ENCODE results near the gene PFDN4.
"Not testable (repeated sequence)": the region's sequence is repeated elsewhere in the genome, so short reads cannot be mapped to it uniquely, and the experiment has no call there.

Gene PFDN4

DNA sequence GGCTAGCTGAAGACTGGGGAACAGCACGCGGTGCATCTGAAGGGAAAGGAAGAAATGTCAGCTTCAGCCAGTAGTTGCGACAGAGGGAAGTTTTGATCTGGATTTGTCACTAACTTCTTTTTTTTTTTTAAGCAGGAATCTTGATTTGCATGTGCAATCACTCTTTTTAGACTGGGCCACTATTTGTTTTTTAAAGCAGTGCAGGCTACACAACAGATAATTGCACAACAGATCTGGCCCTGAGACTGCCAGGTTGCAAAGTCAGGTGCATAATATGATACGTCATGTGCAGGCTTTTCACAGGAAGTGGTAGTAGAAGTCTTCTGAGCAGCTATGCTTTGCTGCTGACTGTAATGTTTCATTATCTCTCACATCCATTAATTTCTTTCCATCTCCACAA, 13.5 kb downstream of the PFDN4 start:
- H3K27ac ChIP-seq (ENCODE audit: low read length): no peak overlapping the region
- no peak overlapping the region for H3K4me3 ChIP-seq (ENCODE audit: low read length)
- H3K9me3 ChIP-seq (ENCODE audit: insufficient read depth, low read depth, low read length): no peaks in the 10 kb centered on the region
- peaks cover 20% of the 10 kb centered on the region for H3K36me3 ChIP-seq (ENCODE audit: insufficient read depth, low read depth, low read length)
- H3K27me3 ChIP-seq (ENCODE audit: insufficient read depth, low read length): no peaks in the 10 kb centered on the region
- H3K4me1 ChIP-seq (ENCODE audit: insufficient read depth, low read length): peaks cover 22% of the 10 kb centered on the region
- H3K9ac ChIP-seq (ENCODE audit: low read depth, low read length): no peak overlapping the region

DNA sequence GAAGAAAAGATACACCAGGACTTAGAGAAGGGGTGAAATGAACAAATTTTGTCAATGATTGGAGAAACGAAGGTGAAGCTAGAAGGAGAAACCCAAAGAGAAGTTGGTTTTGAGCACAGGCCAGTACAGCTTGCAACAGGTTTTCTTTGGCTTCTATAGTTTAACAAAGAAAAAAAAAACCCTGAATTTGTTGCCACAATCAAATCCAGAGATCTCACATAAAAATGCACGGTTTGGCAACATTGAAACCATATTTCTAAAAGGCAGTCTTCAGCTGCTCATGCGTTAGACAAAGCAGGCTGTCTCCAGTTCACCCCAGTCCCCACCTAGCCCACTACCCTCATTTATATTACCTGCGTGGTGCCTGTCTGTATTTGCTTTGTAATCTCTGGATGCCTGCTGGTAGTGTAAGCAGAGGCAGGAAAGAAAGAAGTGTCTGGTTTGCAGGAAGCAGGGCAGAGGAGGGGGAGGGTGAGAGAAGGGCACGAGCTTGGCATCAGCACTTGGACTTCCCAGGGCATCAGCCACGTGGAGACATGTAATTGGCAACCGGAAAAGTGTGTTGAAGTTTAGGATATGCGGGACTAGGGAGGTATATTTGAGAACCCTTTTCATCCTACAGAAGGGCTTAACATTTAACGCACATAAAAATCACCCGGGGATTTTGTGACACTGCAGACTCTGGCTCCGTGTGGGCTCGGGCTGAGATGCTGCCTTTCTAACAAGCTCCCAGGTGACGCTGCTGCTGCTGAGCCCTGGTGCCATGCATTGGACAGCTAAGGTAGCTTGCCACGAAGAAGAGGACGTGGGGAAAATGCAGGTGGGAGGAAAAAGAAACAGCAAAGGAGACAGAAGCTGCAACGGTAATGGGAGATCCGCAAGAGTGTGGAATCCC, 14.4 kb downstream of the PFDN4 start:
- H3K36me3 ChIP-seq (ENCODE audit: insufficient read depth, low read depth, low read length): peaks cover 14% of the 10 kb centered on the region
- H3K27ac ChIP-seq (ENCODE audit: low read length): no peak overlapping the region
- no peaks in the 10 kb centered on the region for H3K27me3 ChIP-seq (ENCODE audit: insufficient read depth, low read length)
- no peaks in the 10 kb centered on the region for H3K9me3 ChIP-seq (ENCODE audit: insufficient read depth, low read depth, low read length)
- no peak overlapping the region; the same call in 1 of the 2 replicates for H3K4me3 ChIP-seq (ENCODE audit: low read length)
- H3K9ac ChIP-seq (ENCODE audit: low read depth, low read length): no peak overlapping the region
- H3K4me1 ChIP-seq (ENCODE audit: insufficient read depth, low read length): peaks cover 22% of the 10 kb centered on the region

DNA sequence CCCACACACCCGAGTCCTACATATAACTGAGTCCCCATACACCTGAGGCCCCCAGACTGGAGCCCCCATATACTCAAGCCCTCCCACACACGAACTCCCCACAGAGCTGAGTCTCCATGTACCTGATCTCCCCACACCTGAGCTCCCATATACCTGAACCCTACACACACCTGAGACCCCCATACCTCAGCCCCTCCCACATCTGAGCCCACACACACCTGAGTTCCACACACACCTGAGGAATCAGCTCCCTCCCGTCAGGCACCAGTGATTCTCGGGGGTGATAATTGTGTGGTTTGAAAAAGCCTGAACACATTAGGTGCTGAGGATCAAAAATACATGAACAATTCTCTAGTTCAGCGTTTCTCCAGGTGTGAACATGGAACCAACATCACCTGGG, 15.4 kb downstream of the PFDN4 start:
- H3K27me3 ChIP-seq (ENCODE audit: insufficient read depth, low read length): no peaks in the 10 kb centered on the region
- H3K36me3 ChIP-seq (ENCODE audit: insufficient read depth, low read depth, low read length): peaks cover 7% of the 10 kb centered on the region
- peaks cover 22% of the 10 kb centered on the region for H3K4me1 ChIP-seq (ENCODE audit: insufficient read depth, low read length)
- no peak overlapping the region for H3K9ac ChIP-seq (ENCODE audit: low read depth, low read length)
- H3K4me3 ChIP-seq (ENCODE audit: low read length): no peak overlapping the region; the same call in 1 of the 2 replicates
- H3K27ac ChIP-seq (ENCODE audit: low read length): no peak overlapping the region
- no peaks in the 10 kb centered on the region for H3K9me3 ChIP-seq (ENCODE audit: insufficient read depth, low read depth, low read length)

DNA sequence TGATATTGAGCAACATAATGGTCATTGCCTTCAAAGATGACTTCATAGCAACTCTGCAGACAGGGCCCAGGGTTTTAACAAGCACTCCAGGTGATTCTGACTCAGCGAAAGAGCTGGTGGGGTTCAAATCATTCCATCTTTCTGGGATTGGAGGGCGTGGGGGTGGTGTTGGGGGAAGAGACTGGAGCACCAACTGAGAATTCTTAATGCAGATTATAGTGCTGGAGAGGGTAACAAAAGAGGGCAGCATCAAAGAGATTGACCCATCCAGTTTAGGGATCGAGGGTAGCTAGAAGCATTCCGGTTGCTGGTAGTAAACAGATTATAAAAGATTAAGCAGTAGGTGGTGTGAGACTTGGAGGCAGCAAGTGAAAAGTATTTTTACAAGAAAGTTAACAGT, 15.9 kb downstream of the PFDN4 start:
- peaks cover 22% of the 10 kb centered on the region for H3K4me1 ChIP-seq (ENCODE audit: insufficient read depth, low read length)
- no peak overlapping the region for H3K27ac ChIP-seq (ENCODE audit: low read length)
- H3K27me3 ChIP-seq (ENCODE audit: insufficient read depth, low read length): no peaks in the 10 kb centered on the region
- no peak overlapping the region for H3K9ac ChIP-seq (ENCODE audit: low read depth, low read length)
- H3K9me3 ChIP-seq (ENCODE audit: insufficient read depth, low read depth, low read length): no peaks in the 10 kb centered on the region
- peaks cover 2% of the 10 kb centered on the region for H3K36me3 ChIP-seq (ENCODE audit: insufficient read depth, low read depth, low read length)
- no peak overlapping the region; the same call in 1 of the 2 replicates for H3K4me3 ChIP-seq (ENCODE audit: low read length)

DNA sequence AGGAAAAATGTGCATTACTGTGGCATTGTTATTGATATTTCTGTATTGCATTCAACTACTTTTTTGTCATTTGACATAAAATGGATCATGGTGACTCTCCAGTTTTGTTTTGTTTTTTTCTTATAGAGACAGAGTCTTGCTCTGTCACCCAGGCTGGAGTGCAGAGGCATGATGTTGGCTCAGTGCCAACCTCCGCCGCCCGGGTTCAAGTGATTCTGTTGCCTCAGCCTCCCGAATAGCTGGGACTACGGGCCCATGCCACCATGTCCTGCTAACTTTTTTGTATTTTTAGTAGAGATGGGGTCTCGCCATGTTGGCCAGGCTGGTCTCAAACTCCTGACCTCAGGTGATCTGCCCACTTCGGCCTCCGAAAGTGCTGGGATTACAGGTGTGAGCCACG, 16.8 kb downstream of the PFDN4 start:
- H3K27ac ChIP-seq (ENCODE audit: low read length); H3K27me3 ChIP-seq (ENCODE audit: insufficient read depth, low read length): not testable (repeated sequence)
- peaks cover 22% of the 10 kb centered on the region for H3K4me1 ChIP-seq (ENCODE audit: insufficient read depth, low read length)

DNA sequence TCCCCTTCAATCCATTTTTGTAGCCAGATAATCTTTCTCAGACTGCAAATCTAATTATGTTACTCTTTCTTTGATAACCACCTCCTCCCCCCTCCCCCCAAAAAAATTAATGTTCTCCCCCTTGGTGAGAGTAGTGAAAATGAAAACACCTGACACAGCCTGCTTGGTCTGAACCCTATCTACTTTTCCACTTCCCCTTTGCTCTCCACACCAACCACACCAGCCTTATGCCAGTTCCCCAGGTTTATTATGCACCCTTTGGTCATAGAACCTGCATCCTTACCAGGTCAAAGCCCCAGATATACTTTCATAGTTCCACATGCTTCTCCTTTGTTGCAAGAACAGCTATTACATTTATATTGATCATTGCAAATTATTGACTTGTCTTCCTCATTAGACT, 19.4 kb downstream of the PFDN4 start:
- peaks cover 15% of the 10 kb centered on the region for H3K4me1 ChIP-seq (ENCODE audit: insufficient read depth, low read length)
- no peaks in the 10 kb centered on the region for H3K27me3 ChIP-seq (ENCODE audit: insufficient read depth, low read length)
- no peaks in the 10 kb centered on the region for H3K36me3 ChIP-seq (ENCODE audit: insufficient read depth, low read depth, low read length)
- no peak overlapping the region for H3K9ac ChIP-seq (ENCODE audit: low read depth, low read length)
- no peak overlapping the region for H3K4me3 ChIP-seq (ENCODE audit: low read length)
- no peaks in the 10 kb centered on the region for H3K9me3 ChIP-seq (ENCODE audit: insufficient read depth, low read depth, low read length)
- no peak overlapping the region for H3K27ac ChIP-seq (ENCODE audit: low read length)

More for the DNA sequence above, 16.8 kb downstream of the PFDN4 start:
- not testable (repeated sequence) for H3K9ac ChIP-seq (ENCODE audit: low read depth, low read length); H3K4me3 ChIP-seq (ENCODE audit: low read length); H3K36me3 ChIP-seq (ENCODE audit: insufficient read depth, low read depth, low read length); H3K9me3 ChIP-seq (ENCODE audit: insufficient read depth, low read depth, low read length)

DNA sequence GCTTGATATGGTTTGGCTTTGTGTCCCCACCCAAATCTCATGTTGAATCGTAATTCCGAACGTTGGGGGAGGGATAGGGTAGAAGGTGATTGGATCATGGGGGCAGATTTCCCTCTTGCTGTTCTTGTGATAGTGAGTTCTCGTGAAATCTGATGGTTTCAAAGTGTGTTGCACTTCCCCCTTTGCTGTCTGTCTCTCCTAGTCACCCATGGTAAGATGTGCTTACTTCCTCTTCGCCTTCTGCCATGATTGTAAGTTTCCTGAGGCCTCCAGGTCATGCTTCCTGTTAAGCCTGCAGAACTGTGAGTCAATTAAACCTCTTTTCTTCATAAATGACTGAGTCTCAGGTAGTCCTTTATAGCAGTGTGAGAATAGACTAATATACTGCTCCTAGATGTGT, 19.9 kb downstream of the PFDN4 start:
- 0 out of 2 replicates have a peak, but pooled peaks cover 2% of the 10 kb centered on the region for H3K9me3 ChIP-seq (ENCODE audit: insufficient read depth, low read depth, low read length)
- H3K4me3 ChIP-seq (ENCODE audit: low read length): no peak overlapping the region
- H3K27me3 ChIP-seq (ENCODE audit: insufficient read depth, low read length): no peaks in the 10 kb centered on the region
- no peak overlapping the region for H3K27ac ChIP-seq (ENCODE audit: low read length)
- H3K4me1 ChIP-seq (ENCODE audit: insufficient read depth, low read length): peaks cover 10% of the 10 kb centered on the region; the same call in 1 of the 2 replicates
- H3K36me3 ChIP-seq (ENCODE audit: insufficient read depth, low read depth, low read length): no peaks in the 10 kb centered on the region
- no peak overlapping the region for H3K9ac ChIP-seq (ENCODE audit: low read depth, low read length)

DNA sequence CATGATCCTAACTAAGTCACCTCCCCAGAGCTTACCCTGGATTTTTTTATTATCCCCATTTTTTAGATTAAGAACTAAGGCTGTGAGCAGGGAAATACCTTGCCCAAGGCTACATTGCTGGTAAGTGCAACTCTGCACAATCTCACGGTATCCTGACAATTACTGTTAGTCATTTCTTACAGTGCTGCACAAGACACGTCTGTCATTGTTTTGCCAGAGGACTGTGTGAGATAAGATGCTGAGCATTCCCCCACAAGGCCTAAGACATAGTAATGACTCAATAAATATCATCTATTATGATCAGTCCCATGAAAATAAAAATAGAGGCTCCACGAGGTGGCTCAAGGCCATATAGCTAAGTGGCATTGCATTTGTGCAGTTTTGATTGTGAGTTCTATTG, 21.0 kb downstream of the PFDN4 start:
- Histone ChIP-seq H3K36me3 (ENCODE audit: insufficient read depth, low read depth, low read length) (no peaks in the 10 kb centered on the region), H3K4me1 (ENCODE audit: insufficient read depth, low read length) (peaks cover 3% of the 10 kb centered on the region; the same call in 1 of the 2 replicates), H3K9ac (ENCODE audit: low read depth, low read length) (no peak overlapping the region), H3K9me3 (ENCODE audit: insufficient read depth, low read depth, low read length) (0 out of 2 replicates have a peak, but pooled peaks cover 2% of the 10 kb centered on the region), H3K4me3 (ENCODE audit: low read length) (no peak overlapping the region), H3K27me3 (ENCODE audit: insufficient read depth, low read length) (no peaks in the 10 kb centered on the region), H3K27ac (ENCODE audit: low read length) (no peak overlapping the region)

DNA sequence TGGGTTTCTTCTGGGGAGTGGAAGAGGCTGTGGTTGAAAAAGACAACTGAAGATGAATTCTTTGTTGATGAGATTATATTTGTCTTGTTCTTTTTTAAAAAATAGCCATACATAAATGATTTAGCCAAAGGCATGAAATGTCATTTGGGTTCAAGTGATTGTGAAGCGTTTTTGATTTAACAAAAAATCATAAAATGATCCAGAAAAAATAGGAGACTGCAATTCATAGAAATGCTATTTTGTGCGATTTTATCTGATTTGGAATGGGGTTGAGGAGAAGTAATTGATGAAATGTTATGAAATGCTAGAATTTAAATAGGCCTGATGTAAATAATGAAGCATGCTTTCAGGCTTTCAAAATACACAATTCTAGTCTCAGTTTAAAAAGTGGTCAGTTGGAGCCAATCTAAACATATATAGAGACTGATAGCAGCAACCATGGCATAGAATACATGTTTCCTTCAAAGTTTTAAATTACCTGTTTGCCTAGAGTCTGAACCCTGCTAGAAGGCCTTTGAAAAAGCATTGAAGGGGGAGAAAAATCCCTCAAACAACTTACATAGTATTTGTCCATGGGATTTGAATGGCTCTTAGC, 21.8 kb downstream of the PFDN4 start:
- H3K4me3 ChIP-seq (ENCODE audit: low read length): no peak overlapping the region
- no peaks in the 10 kb centered on the region for H3K36me3 ChIP-seq (ENCODE audit: insufficient read depth, low read depth, low read length)
- H3K9ac ChIP-seq (ENCODE audit: low read depth, low read length): no peak overlapping the region
- H3K27me3 ChIP-seq (ENCODE audit: insufficient read depth, low read length): no peaks in the 10 kb centered on the region
- H3K9me3 ChIP-seq (ENCODE audit: insufficient read depth, low read depth, low read length): 0 out of 2 replicates have a peak, but pooled peaks cover 2% of the 10 kb centered on the region
- H3K27ac ChIP-seq (ENCODE audit: low read length): no peak overlapping the region
- H3K4me1 ChIP-seq (ENCODE audit: insufficient read depth, low read length): no peaks in the 10 kb centered on the region

DNA sequence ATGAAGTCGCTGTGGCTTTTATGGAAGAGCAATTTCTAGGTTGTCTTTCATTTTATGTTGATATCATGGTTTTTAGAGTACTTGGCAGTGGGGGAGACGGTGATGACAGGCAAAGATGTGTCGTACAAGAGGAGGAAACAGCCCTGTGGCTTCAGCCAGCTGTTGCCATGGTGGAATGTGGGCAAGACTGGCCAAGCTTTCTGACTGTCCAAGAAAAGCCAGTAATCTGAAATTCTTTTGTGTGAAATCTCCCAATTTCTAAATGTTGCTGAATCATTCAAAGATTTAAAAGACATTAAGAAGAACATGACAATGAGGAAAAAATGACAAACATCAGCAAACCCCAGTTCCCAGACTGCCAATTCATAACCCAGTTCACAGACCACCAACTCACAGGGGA, 23.1 kb downstream of the PFDN4 start:
- no peak overlapping the region for H3K4me3 ChIP-seq (ENCODE audit: low read length)
- H3K36me3 ChIP-seq (ENCODE audit: insufficient read depth, low read depth, low read length): no peaks in the 10 kb centered on the region
- no peaks in the 10 kb centered on the region for H3K27me3 ChIP-seq (ENCODE audit: insufficient read depth, low read length)
- no peak overlapping the region for H3K9ac ChIP-seq (ENCODE audit: low read depth, low read length)
- no peaks in the 10 kb centered on the region for H3K4me1 ChIP-seq (ENCODE audit: insufficient read depth, low read length)
- 0 out of 2 replicates have a peak, but pooled peaks cover 2% of the 10 kb centered on the region for H3K9me3 ChIP-seq (ENCODE audit: insufficient read depth, low read depth, low read length)
- H3K27ac ChIP-seq (ENCODE audit: low read length): no peak overlapping the region

DNA sequence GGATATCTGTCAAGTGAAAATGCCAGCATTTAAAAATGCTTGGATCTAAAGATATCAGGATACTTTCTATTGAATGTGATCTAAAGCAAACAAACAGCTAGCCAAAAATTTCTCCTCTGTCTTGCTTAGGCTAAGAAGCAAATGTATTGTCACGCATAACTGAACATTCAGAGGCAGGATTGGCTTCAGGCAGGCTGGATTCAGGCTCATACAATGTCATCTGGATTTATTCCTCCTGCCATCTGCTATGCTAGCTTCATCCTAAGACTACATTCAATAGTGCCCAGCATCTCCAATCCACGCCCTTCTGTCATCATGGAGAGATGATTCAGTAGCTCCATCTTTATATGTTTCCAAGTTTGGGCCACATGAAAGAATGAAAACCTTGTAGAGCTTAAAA, 27.1 kb downstream of the PFDN4 start:
- Histone ChIP-seq H3K4me3 (ENCODE audit: low read length) (no peak overlapping the region), H3K9ac (ENCODE audit: low read depth, low read length) (no peak overlapping the region), H3K4me1 (ENCODE audit: insufficient read depth, low read length) (no peaks in the 10 kb centered on the region), H3K27me3 (ENCODE audit: insufficient read depth, low read length) (no peaks in the 10 kb centered on the region), H3K36me3 (ENCODE audit: insufficient read depth, low read depth, low read length) (no peaks in the 10 kb centered on the region), H3K27ac (ENCODE audit: low read length) (no peak overlapping the region), H3K9me3 (ENCODE audit: insufficient read depth, low read depth, low read length) (0 out of 2 replicates have a peak, but pooled peaks cover 2% of the 10 kb centered on the region)

Data from iPS-20b (cell line).